Panc1 (cell line): Measurements from ENCODE around the gene SHANK2.

Experiments used
- SIN3A ChIP-seq: IDR thresholded peaks from 2 replicates; pipeline ENCODE4 v1.6.1; 2012; ENCODE audit warnings: low read depth, mild to moderate bottlenecking, low read length, moderate library complexity, borderline replicate concordance; ENCODE audit not compliant: insufficient read depth
- TF ChIP-seq, protein P1 (sequence below): fragments of 450-650 bp; IDR thresholded peaks from 2 replicates; pipeline ENCODE4 v1.5.1; 2017; ENCODE audit warnings: mild to moderate bottlenecking

DNA sequence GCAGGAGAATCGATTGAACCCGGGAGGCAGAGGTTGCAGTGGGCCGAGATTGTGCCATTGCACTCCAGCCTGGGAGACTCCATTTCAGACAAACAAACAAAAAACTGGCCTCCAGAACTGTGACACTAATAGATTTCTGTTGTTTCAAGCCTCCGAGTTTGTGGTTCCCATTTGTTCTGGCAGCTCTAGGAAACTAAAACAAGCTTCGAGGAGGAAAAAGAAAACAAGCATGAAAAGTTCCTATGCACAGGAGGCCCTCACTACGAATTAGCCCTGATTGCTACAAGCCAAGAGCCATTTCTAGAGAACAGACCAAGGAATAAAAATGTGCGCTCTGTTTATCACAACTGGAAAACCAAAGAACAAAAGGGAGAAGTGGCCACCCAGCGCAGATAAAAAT lies 47.8 kb upstream of the SHANK2 start:
- TF ChIP-seq, protein P1, sequence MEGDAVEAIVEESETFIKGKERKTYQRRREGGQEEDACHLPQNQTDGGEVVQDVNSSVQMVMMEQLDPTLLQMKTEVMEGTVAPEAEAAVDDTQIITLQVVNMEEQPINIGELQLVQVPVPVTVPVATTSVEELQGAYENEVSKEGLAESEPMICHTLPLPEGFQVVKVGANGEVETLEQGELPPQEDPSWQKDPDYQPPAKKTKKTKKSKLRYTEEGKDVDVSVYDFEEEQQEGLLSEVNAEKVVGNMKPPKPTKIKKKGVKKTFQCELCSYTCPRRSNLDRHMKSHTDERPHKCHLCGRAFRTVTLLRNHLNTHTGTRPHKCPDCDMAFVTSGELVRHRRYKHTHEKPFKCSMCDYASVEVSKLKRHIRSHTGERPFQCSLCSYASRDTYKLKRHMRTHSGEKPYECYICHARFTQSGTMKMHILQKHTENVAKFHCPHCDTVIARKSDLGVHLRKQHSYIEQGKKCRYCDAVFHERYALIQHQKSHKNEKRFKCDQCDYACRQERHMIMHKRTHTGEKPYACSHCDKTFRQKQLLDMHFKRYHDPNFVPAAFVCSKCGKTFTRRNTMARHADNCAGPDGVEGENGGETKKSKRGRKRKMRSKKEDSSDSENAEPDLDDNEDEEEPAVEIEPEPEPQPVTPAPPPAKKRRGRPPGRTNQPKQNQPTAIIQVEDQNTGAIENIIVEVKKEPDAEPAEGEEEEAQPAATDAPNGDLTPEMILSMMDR, result no peak
- no peak for TF ChIP-seq SIN3A
